SK-N-SH treated with all-trans-retinoic acid at 6 μM for 48 hours (cell line): Measurements from ENCODE around the gene TMEM131L.

Experiments used
- BACH2 ChIP-seq: fragments of 250-450 bp; sonication (Bioruptor Pico); IDR thresholded peaks from 2 replicates; pipeline ENCODE4 v1.9.0; 2021; ENCODE audit warnings: mild to moderate bottlenecking, borderline replicate concordance
- CREB5 ChIP-seq: fragments of 250-450 bp; sonication (Bioruptor Pico); IDR thresholded peaks from 2 replicates; pipeline ENCODE4 v1.5.1; 2020; ENCODE audit warnings: low read depth, mild to moderate bottlenecking, moderate library complexity
- PATZ1 ChIP-seq: fragments of 250-450 bp; sonication (Bioruptor Pico); IDR thresholded peaks from 2 replicates; pipeline ENCODE4 v1.8.0; 2020; ENCODE audit warnings: mild to moderate bottlenecking, moderate library complexity, borderline replicate concordance
- SNAI2 ChIP-seq: fragments of 250-450 bp; sonication (Bioruptor Pico); IDR thresholded peaks from 2 replicates; pipeline ENCODE4 v1.5.0; 2020; ENCODE audit warnings: mild to moderate bottlenecking, moderate library complexity
- TCF4 ChIP-seq: fragments of 250-450 bp; sonication (Bioruptor Pico); IDR thresholded peaks from 2 replicates; pipeline ENCODE4 v1.8.0; 2021; ENCODE audit warnings: mild to moderate bottlenecking, moderate library complexity, borderline replicate concordance
- TSHZ2 ChIP-seq: fragments of 250-450 bp; sonication (Bioruptor Pico); IDR thresholded peaks from 2 replicates; pipeline ENCODE4 v1.5.0; 2020; ENCODE audit warnings: mild to moderate bottlenecking, moderate library complexity
- ZFP3 ChIP-seq: fragments of 250-450 bp; sonication (Bioruptor Pico); IDR thresholded peaks from 2 replicates; pipeline ENCODE4 v1.5.0; 2020; ENCODE audit warnings: mild to moderate bottlenecking, moderate library complexity

GRCh38 chr4:153464068-153464467 lies 2.1 kb upstream of the TMEM131L start:
- TF ChIP-seq TSHZ2 (CRISPR knock-in tag): no peak
- no peak for TF ChIP-seq ZFP3 (CRISPR knock-in tag)
- no peak for TF ChIP-seq BACH2 (CRISPR knock-in tag)
- TF ChIP-seq CREB5 (CRISPR knock-in tag): no peak
- no peak for TF ChIP-seq SNAI2 (CRISPR knock-in tag)
- no peak for TF ChIP-seq TCF4 (CRISPR knock-in tag)
- TF ChIP-seq PATZ1 (CRISPR knock-in tag): no peak
